ENCODE results near the gene GRM8. TPM values are rescaled to one million over a fixed set of nuclear protein-coding genes. Genes with fewer than 3 reads are reported as not detected.

The GRM8 gene
- total and polyA plus RNA-seq, 2 donors from 2014 or later = 3.2 TPM; not detected in 1

GRCh38 chr7:126403040-126403439 is 849.7 kb downstream of the GRM8 start:
- DNase-seq = no peak
- no peak for FAIRE-seq
- no peak overlapping the region for H3K4me3 ChIP-seq (ENCODE audit: low read length in 3 of 3)
- no peak overlapping the region for H3K9ac ChIP-seq (ENCODE audit: low read length in 3 of 3)
- no peak overlapping the region for H3K27ac ChIP-seq (ENCODE audit: low read depth in 2 of 2, low read length in 2 of 2)
- no peaks in the 10 kb centered on the region for H3K36me3 ChIP-seq (ENCODE audit: control insufficient read depth in 2 of 3, insufficient read depth in 3 of 3, low read length in 3 of 3)
- no peaks in the 10 kb centered on the region for H3K4me1 ChIP-seq (ENCODE audit: control insufficient read depth in 2 of 3, insufficient read depth in 2 of 3, low read depth in 1 of 3, low read length in 3 of 3)
- H3K9me3 ChIP-seq (ENCODE audit: control insufficient read depth in 2 of 3, insufficient read depth in 1 of 3, low read length in 3 of 3) = no peaks in the 10 kb centered on the region
- TF ChIP-seq CTCF (IDR thresholded peaks at IDR 0.05; ENCODE audit: borderline replicate concordance, extremely low read depth, insufficient read depth) = no peak
- intact Hi-C loops (cut with DNase I) = no loop called here
- H3K27me3 ChIP-seq (ENCODE audit: control insufficient read depth, insufficient read depth, low read length) = no peaks in the 10 kb centered on the region

GRCh38 chr7:126401918-126402317 is 850.8 kb downstream of the GRM8 start:
- no peak for TF ChIP-seq CTCF (IDR thresholded peaks at IDR 0.05; ENCODE audit: borderline replicate concordance, extremely low read depth, insufficient read depth)

GRCh38 chr7:126398851-126399529 is 853.8 kb downstream of the GRM8 start:
- intact Hi-C loops (cut with DNase I) = no loop called here
- FAIRE-seq (no peak), DNase-seq (no peak)
- H3K4me1 ChIP-seq (ENCODE audit: control insufficient read depth in 2 of 3, insufficient read depth in 2 of 3, low read depth in 1 of 3, low read length in 3 of 3) = no peaks in the 10 kb centered on the region
- no peak for TF ChIP-seq CTCF (IDR thresholded peaks at IDR 0.05; ENCODE audit: borderline replicate concordance, extremely low read depth, insufficient read depth)
- no peaks in the 10 kb centered on the region for H3K27me3 ChIP-seq (ENCODE audit: control insufficient read depth, insufficient read depth, low read length)
- H3K9ac ChIP-seq (ENCODE audit: low read length in 3 of 3) = no peak overlapping the region
- H3K9me3 ChIP-seq (ENCODE audit: control insufficient read depth in 2 of 3, insufficient read depth in 1 of 3, low read length in 3 of 3) = no peaks in the 10 kb centered on the region
- H3K27ac ChIP-seq (ENCODE audit: low read depth in 2 of 2, low read length in 2 of 2) = no peak overlapping the region
- no peaks in the 10 kb centered on the region for H3K36me3 ChIP-seq (ENCODE audit: control insufficient read depth in 2 of 3, insufficient read depth in 3 of 3, low read length in 3 of 3)
- H3K4me3 ChIP-seq (ENCODE audit: low read length in 3 of 3) = no peak overlapping the region

More at GRCh38 chr7:126401918-126402317, 850.8 kb downstream of the GRM8 start:
- Histone ChIP-seq H3K4me1 (ENCODE audit: control insufficient read depth in 2 of 3, insufficient read depth in 2 of 3, low read depth in 1 of 3, low read length in 3 of 3) (no peaks in the 10 kb centered on the region), H3K9me3 (ENCODE audit: control insufficient read depth in 2 of 3, insufficient read depth in 1 of 3, low read length in 3 of 3) (no peaks in the 10 kb centered on the region), H3K36me3 (ENCODE audit: control insufficient read depth in 2 of 3, insufficient read depth in 3 of 3, low read length in 3 of 3) (no peaks in the 10 kb centered on the region), H3K27ac (ENCODE audit: low read depth in 2 of 2, low read length in 2 of 2) (no peak overlapping the region), H3K9ac (ENCODE audit: low read length in 3 of 3) (no peak overlapping the region), H3K4me3 (ENCODE audit: low read length in 3 of 3) (no peak overlapping the region), H3K27me3 (ENCODE audit: control insufficient read depth, insufficient read depth, low read length) (no peaks in the 10 kb centered on the region)
- DNase-seq (no peak), FAIRE-seq (peak; percentile 17)
- intact Hi-C loops (cut with DNase I) = no loop called here

DNA sequence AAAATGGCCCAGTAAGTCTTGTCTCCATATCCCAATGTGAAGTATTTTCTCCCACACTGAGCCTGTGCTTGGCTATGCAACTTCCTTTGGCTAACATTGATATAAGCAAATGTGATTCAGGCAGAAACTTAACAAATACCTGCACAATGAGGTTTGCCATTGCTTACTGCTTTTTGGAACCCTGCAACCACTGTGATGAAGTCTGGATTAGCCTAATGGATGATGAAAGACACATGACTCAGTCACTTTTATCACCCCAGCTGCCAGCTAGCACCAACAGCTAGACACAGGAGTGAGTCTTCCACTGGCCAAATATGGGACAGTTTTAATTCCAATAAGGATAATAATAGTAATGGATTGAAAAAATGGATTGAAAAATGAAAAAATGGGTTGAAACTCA is 854.5 kb downstream of the GRM8 start:
- Histone ChIP-seq H3K4me1 (ENCODE audit: control insufficient read depth in 2 of 3, insufficient read depth in 2 of 3, low read depth in 1 of 3, low read length in 3 of 3) (no peaks in the 10 kb centered on the region), H3K9me3 (ENCODE audit: control insufficient read depth in 2 of 3, insufficient read depth in 1 of 3, low read length in 3 of 3) (no peaks in the 10 kb centered on the region), H3K36me3 (ENCODE audit: control insufficient read depth in 2 of 3, insufficient read depth in 3 of 3, low read length in 3 of 3) (no peaks in the 10 kb centered on the region), H3K9ac (ENCODE audit: low read length in 3 of 3) (no peak overlapping the region), H3K27ac (ENCODE audit: low read depth in 2 of 2, low read length in 2 of 2) (no peak overlapping the region), H3K4me3 (ENCODE audit: low read length in 3 of 3) (no peak overlapping the region), H3K27me3 (ENCODE audit: control insufficient read depth, insufficient read depth, low read length) (no peaks in the 10 kb centered on the region)
- DNase-seq (no peak), FAIRE-seq (no peak)
- TF ChIP-seq CTCF (IDR thresholded peaks at IDR 0.05; ENCODE audit: borderline replicate concordance, extremely low read depth, insufficient read depth) = no peak
- intact Hi-C loops (cut with DNase I) = no loop called here

All from kidney (tissue), 14 donors.